Astrocyte (in vitro differentiated cells and primary cell): ENCODE measurements around the gene NDRG4.

Source experiments
- CTCF ChIP-seq: IDR thresholded peaks from 2 replicates; pipeline ENCODE4 v1.5.1; 2011; ENCODE audit warnings: low read depth, mild to moderate bottlenecking, inconsistent platforms, low read length, moderate library complexity; ENCODE audit not compliant: insufficient read depth
- EZH2 ChIP-seq: IDR thresholded peaks from 2 replicates; pipeline ENCODE4 v1.6.1; 2012; ENCODE audit warnings: mild to moderate bottlenecking, low read length, inconsistent platforms; ENCODE audit not compliant: insufficient read depth

GRCh38 chr16:58460219-58460610 lies 39.7 kb upstream of the NDRG4 start:
- TF ChIP-seq CTCF (no peak), EZH2 (no peak)
